OCI-LY7 (cell line): ENCODE measurements around the gene GALNT17. TPM values are rescaled to one million over a fixed set of nuclear protein-coding genes. Genes with fewer than 3 reads are reported as not detected.

ENCODE experiments used
- BruUV-seq: library from RNA; stranded (reverse); fragments of 400-500 nt; replicated peaks from 2 replicates; lab custom pipeline; 2021; lab: Mats Ljungman, UMichigan
- CTCF ChIA-PET: fragments of 300-600 bp; sonication (Branson Sonifier 250); formaldehyde crosslinking; loops from one replicate; lab custom pipeline; 2022; ENCODE audit warnings: antibody characterized with exemption; ENCODE audit not compliant: unreplicated experiment; lab: Charles Lee
- POLR2A ChIA-PET: fragments of 300-600 bp; sonication (Branson Sonifier 250); formaldehyde crosslinking; loops from one replicate; lab custom pipeline; 2022; ENCODE audit warnings: antibody characterized with exemption; lab: Charles Lee
- DNase-seq: peaks from one replicate; pipeline ENCODE4 v3.0.0-alpha.2; 2015; ENCODE audit warnings: low spot score
- H2AFZ ChIP-seq: fragments of 200-600 bp; sonication (generic), shearing (Covaris generic); 2 replicates; pipeline ENCODE4 v1.6.1; 2014; ENCODE audit warnings: mild to moderate bottlenecking, antibody characterized with exemption, low read length, moderate library complexity
- H3K27ac ChIP-seq: fragments of 200-600 bp; sonication (generic); 2 replicates; pipeline ENCODE4 v1.5.1; 2014; ENCODE audit warnings: mixed run types, low read depth, mild to moderate bottlenecking, moderate library complexity, low read length, inconsistent platforms; ENCODE audit not compliant: poor library complexity, severe bottlenecking
- H3K36me3 ChIP-seq: fragments of 200-600 bp; sonication (generic); 2 replicates; pipeline ENCODE4 v1.6.1; 2014; ENCODE audit warnings: mild to moderate bottlenecking, antibody characterized with exemption, low read length, moderate library complexity, mixed read lengths; ENCODE audit not compliant: insufficient read depth
- H3K4me1 ChIP-seq: fragments of 200-600 bp; sonication (generic); 2 replicates; pipeline ENCODE4 v1.5.1; 2014; ENCODE audit warnings: mild to moderate bottlenecking, low read length; ENCODE audit not compliant: insufficient read depth, poor library complexity, severe bottlenecking
- H3K4me2 ChIP-seq: fragments of 200-600 bp; sonication (generic); 2 replicates; pipeline ENCODE4 v1.6.1; 2014; ENCODE audit warnings: mild to moderate bottlenecking, low read length
- H3K4me3 ChIP-seq: fragments of 200-600 bp; sonication (generic); 2 replicates; pipeline ENCODE4 v1.5.1; 2014; ENCODE audit warnings: mild to moderate bottlenecking, low read depth, low read length; ENCODE audit not compliant: poor library complexity, severe bottlenecking
- H3K79me2 ChIP-seq: fragments of 200-600 bp; sonication (generic); 2 replicates; pipeline ENCODE4 v1.6.1; 2016; ENCODE audit warnings: low read depth, mild to moderate bottlenecking, low read length, moderate library complexity, mixed read lengths; ENCODE audit not compliant: insufficient read depth
- H3K9me2 ChIP-seq: fragments of 200-600 bp; sonication (generic); 2 replicates; pipeline ENCODE4 v1.6.1; 2016; ENCODE audit warnings: mild to moderate bottlenecking, low read length, mixed read lengths; ENCODE audit not compliant: insufficient read depth
- H3K9me3 ChIP-seq: fragments of 200-600 bp; sonication (generic); 2 replicates; pipeline ENCODE4 v1.6.1; 2014; ENCODE audit warnings: mild to moderate bottlenecking, mixed run types, low read length, mixed read lengths
- H4K20me1 ChIP-seq: fragments of 200-600 bp; sonication (generic); 2 replicates; pipeline ENCODE4 v1.6.1; 2014; ENCODE audit warnings: mild to moderate bottlenecking, antibody characterized with exemption, low read length, moderate library complexity, mixed read lengths; ENCODE audit not compliant: insufficient read depth
- CTCF ChIP-seq: fragments of 200-600 bp; sonication (generic); conservative IDR thresholded peaks from 2 replicates; pipeline ENCODE4 v1.5.1; 2014; ENCODE audit warnings: mild to moderate bottlenecking, antibody characterized with exemption, low read length, moderate library complexity, mixed read lengths
- EZH2phosphoT487 ChIP-seq: fragments of 200-600 bp; sonication (generic); IDR thresholded peaks from 2 replicates; pipeline ENCODE4 v1.6.1; 2018; ENCODE audit warnings: low read depth, borderline replicate concordance, mild to moderate bottlenecking, mixed run types, antibody characterized with exemption, low read length, moderate library complexity, mixed read lengths
- intact Hi-C: fragments of 100-400 bp; cut with micrococcal nuclease; formaldehyde crosslinking; loops from one replicate; pipeline ENCODE4 v1.10.0; 2022; ENCODE audit not compliant: unreplicated experiment
- total RNA-seq, 2 experiments: library from RNA; depleted of rRNA in 1 of 2; stranded (reverse); fragments of >200 nt in 1 of 2; shearing (Covaris generic) in 1 of 2; gene quantifications; 2 replicates each; pipeline ENCODE4 v1.2.3, GENCODE V29; 2014 to 2022

GALNT17 gene
- total RNA-seq, 2 experiments from 2014 or later: not detected

- H2AFZ ChIP-seq: no peak overlapping the region
- H4K20me1 ChIP-seq: no peaks in the 10 kb centered on the region
- ChIA-PET POLR2A (no interaction called here), CTCF (no interaction called here)
- H3K9me2 ChIP-seq: no peaks in the 10 kb centered on the region
- no peak overlapping the region for H3K27ac ChIP-seq
- TF ChIP-seq EZH2phosphoT487: no peak
- no peak for TF ChIP-seq CTCF
- no peak overlapping the region for H3K4me3 ChIP-seq
- no peak for DNase-seq
- no peaks in the 10 kb centered on the region for H3K4me1 ChIP-seq
- H3K79me2 ChIP-seq: no peaks in the 10 kb centered on the region
- intact Hi-C loops: no loop called here
- BruUV-seq: no TSS peak
- H3K9me3 ChIP-seq: no peaks in the 10 kb centered on the region
- no peak overlapping the region for H3K4me2 ChIP-seq
- no peaks in the 10 kb centered on the region for H3K36me3 ChIP-seq
These were observed 218.7 kb downstream of the GALNT17 start for GRCh38 chr7:71350680-71351079.

- no peaks in the 10 kb centered on the region for H3K36me3 ChIP-seq
- no peaks in the 10 kb centered on the region for H3K4me1 ChIP-seq
- no TSS peak for BruUV-seq
- DNase-seq: no peak
- TF ChIP-seq CTCF (no peak), EZH2phosphoT487 (no peak)
- ChIA-PET CTCF (no interaction called here), POLR2A (interaction anchor here (0.7 kb wide), 1 partner anchor 9 kb away, joined by 4 read pairs; no protein-coding TSS in a partner anchor)
- no peak overlapping the region for H3K4me3 ChIP-seq
- no peaks in the 10 kb centered on the region for H3K9me2 ChIP-seq
- intact Hi-C loops: no loop called here
- H4K20me1 ChIP-seq: no peaks in the 10 kb centered on the region
- no peaks in the 10 kb centered on the region for H3K79me2 ChIP-seq
- H3K9me3 ChIP-seq: no peaks in the 10 kb centered on the region
- no peak overlapping the region for H3K27ac ChIP-seq
- H3K4me2 ChIP-seq: no peak overlapping the region
- H2AFZ ChIP-seq: no peak overlapping the region
These were observed 222.8 kb downstream of the GALNT17 start for GRCh38 chr7:71354716-71355115.

GRCh38 chr7:71361451-71362032, 229.6 kb downstream of the GALNT17 start:
- no peaks in the 10 kb centered on the region for H4K20me1 ChIP-seq
- H3K9me3 ChIP-seq: no peaks in the 10 kb centered on the region
- intact Hi-C loops: no loop called here
- H3K4me3 ChIP-seq: no peak overlapping the region
- H3K9me2 ChIP-seq: no peaks in the 10 kb centered on the region
- no TSS peak for BruUV-seq
- H3K4me1 ChIP-seq: no peaks in the 10 kb centered on the region
- TF ChIP-seq CTCF (no peak), EZH2phosphoT487 (no peak)
- CTCF ChIA-PET: no interaction called here
- H3K36me3 ChIP-seq: no peaks in the 10 kb centered on the region
- no peak overlapping the region for H3K4me2 ChIP-seq
- DNase-seq: no peak
- H2AFZ ChIP-seq: no peak overlapping the region
- POLR2A ChIA-PET: no interaction called here
- H3K27ac ChIP-seq: no peak overlapping the region
- H3K79me2 ChIP-seq: no peaks in the 10 kb centered on the region
